Left lung (tissue), 10 donors: ENCODE data around the gene TMEM52B. TPM values are rescaled to one million over a fixed set of nuclear protein-coding genes. Genes with fewer than 3 reads are reported as not detected.
A peak's percentile ranks its signal among the peaks of the same experiment; 100 is the strongest.

Experiments
- ATAC-seq: fragments of 200-7000 bp; cut with Tn5 transposase; one replicate; pipeline ENCODE4 v1.9.1; 2020; ENCODE audit warnings: moderate library complexity
- DNase-seq, 4 donors: peaks; one replicate each; pipeline ENCODE4 v3.0.0-alpha.2; 2013 to 2020
- H3K27ac ChIP-seq, 2 donors: fragments of 200-600 bp; sonication (generic) in 1 of 2; one replicate each; pipeline versions ENCODE4 v1.5.0 to v1.8.0; 2020 to 2021
- H3K27me3 ChIP-seq, 2 donors: fragments of 200-600 bp; sonication (generic) in 1 of 2; one replicate each; pipeline versions ENCODE4 v1.5.0 to v1.8.0; 2020 to 2021
- H3K36me3 ChIP-seq, 2 donors: fragments of 200-600 bp; sonication (generic) in 1 of 2; one replicate each; pipeline versions ENCODE4 v1.5.0 to v1.8.0; 2020 to 2021
- H3K4me1 ChIP-seq, 2 donors: fragments of 200-600 bp; one replicate each; pipeline ENCODE4 v1.8.0; 2021
- H3K4me3 ChIP-seq, 2 donors: fragments of 200-600 bp; sonication (generic) in 1 of 2; one replicate each; pipeline versions ENCODE4 v1.5.0 to v1.8.0; 2020 to 2021; ENCODE audit warnings: mild to moderate bottlenecking in 1 of 2
- H3K9me3 ChIP-seq, 2 donors: fragments of 200-600 bp; sonication (generic) in 1 of 2; one replicate each; pipeline versions ENCODE4 v1.5.0 to v1.8.0; 2020 to 2021
- CTCF ChIP-seq, 2 donors: fragments of 200-600 bp; sonication (generic) in 1 of 2; IDR thresholded peaks; one replicate each; pipeline versions ENCODE4 v1.5.0 to v1.8.0; 2021; ENCODE audit warnings: antibody characterized with exemption in 2 of 2
- intact Hi-C, 2 donors: fragments of 100-400 bp; cut with DNase I; formaldehyde crosslinking; loops; one replicate each; pipeline versions ENCODE4 v1.11.2 to v1.14.2; 2022
- polyA plus RNA-seq, 6 donors: library from polyadenylated mRNA; unstranded; fragments of 120-200 nt; gene quantifications; one replicate each; pipeline ENCODE4 v1.2.1, GENCODE V29; 2013; ENCODE audit not compliant: insufficient read length in 6 of 6
- total RNA-seq, 2 donors: library from RNA; stranded (reverse); fragmentation: NEBNext Ultra II Directional; extraction: Animal tissue kit (Norgen Biotek cat#: 25700); gene quantifications; one replicate each; pipeline ENCODE4 v1.2.1, GENCODE V29; 2021
- donor health status: DM: no; HTN: yes; CAD: no.
- donor health status: DM: no; HTN: no; CAD: no.

TMEM52B gene
- total and polyA plus RNA-seq, 8 donors: 0.31 to 2.0 (median 0.63) TPM

GRCh38 chr12:10211101-10211939 lies 32.5 kb downstream of the TMEM52B start:
- TF ChIP-seq CTCF (IDR thresholded peaks at IDR 0.05): no peak
- ATAC-seq (no peak), DNase-seq (no peak)
- Histone ChIP-seq H3K36me3 (no peaks in the 10 kb centered on the region), H3K4me3 (no peak overlapping the region), H3K27ac (peak overlapping the region; percentile 99), H3K9me3 (no peaks in the 10 kb centered on the region), H3K27me3 (no peaks in the 10 kb centered on the region), H3K4me1 (peaks cover 0 to 32% of the 10 kb centered on the region in 2 donors)
- intact Hi-C loops: no loop called here

- no peaks in the 10 kb centered on the region for H3K9me3 ChIP-seq
- intact Hi-C loops: no loop called here
- H3K27ac ChIP-seq: peak overlapping the region; percentile 99
- H3K4me1 ChIP-seq: peaks cover 0 to 38% of the 10 kb centered on the region in 2 donors
- TF ChIP-seq CTCF (IDR thresholded peaks at IDR 0.05): no peak
- no peaks in the 10 kb centered on the region for H3K27me3 ChIP-seq
- ATAC-seq (peak; percentile 91), DNase-seq (peak; percentile 95 to 99 (median 98))
- no peaks in the 10 kb centered on the region for H3K36me3 ChIP-seq
- peak overlapping the region; percentile 73 to 82 for H3K4me3 ChIP-seq
These were observed 33.3 kb downstream of the TMEM52B start for GRCh38 chr12:10211940-10212738.

GRCh38 chr12:10212739-10213131 lies 33.9 kb downstream of the TMEM52B start, which contains the start of gene GABARAPL1:
Gene GABARAPL1 (plus strand): TSS chr12:10212877. CDS start chr12:10213130, 253 bp downstream.
- peak; percentile 83 for ATAC-seq
- intact Hi-C loops: no loop called here

GRCh38 chr12:10213168-10214135 lies 34.6 kb downstream of the TMEM52B start:
- intact Hi-C loops: no loop called here
- Histone ChIP-seq H3K4me3 (peak overlapping the region; percentile 73 to 82), H3K36me3 (peaks cover 0 to 7% of the 10 kb centered on the region in 2 donors), H3K27me3 (no peaks in the 10 kb centered on the region), H3K9me3 (no peaks in the 10 kb centered on the region), H3K4me1 (peaks cover 0 to 38% of the 10 kb centered on the region in 2 donors), H3K27ac (peak overlapping the region; percentile 99)
- DNase-seq (peak; percentile 66 to 88 (median 80)), ATAC-seq (peak; percentile 65)
- TF ChIP-seq CTCF (IDR thresholded peaks at IDR 0.05): no peak

More at GRCh38 chr12:10212739-10213131, 33.9 kb downstream of the TMEM52B start, which contains the start of gene GABARAPL1:
- H3K4me1 ChIP-seq: peaks cover 0 to 38% of the 10 kb centered on the region in 2 donors
- H3K27ac ChIP-seq: peak within 1 kb of the TSS; percentile 99
- no peak for TF ChIP-seq CTCF (IDR thresholded peaks at IDR 0.05)
- peak in 3 of 4 donors; percentile 87 to 92 (median 90) for DNase-seq
- no peaks in the 10 kb centered on the region for H3K9me3 ChIP-seq
- no peaks in the 10 kb centered on the region for H3K36me3 ChIP-seq
- H3K27me3 ChIP-seq: no peaks in the 10 kb centered on the region
- peak within 1 kb of the TSS; percentile 73 to 82 for H3K4me3 ChIP-seq
